Smooth muscle cell (in vitro differentiated cells): ENCODE results near the gene HTRA3. TPM values are rescaled to one million over a fixed set of nuclear protein-coding genes. Genes with fewer than 3 reads are reported as not detected.

Experiments used
- DNase-seq: peaks from one replicate; lab custom pipeline; 2025; ENCODE audit not compliant: unreplicated experiment; lab: John Stamatoyannopoulos, UW
- H2AFZ ChIP-seq: fragments of 200-600 bp; sonication (generic); 2 replicates; pipeline ENCODE4 v1.6.0; 2016; ENCODE audit warnings: antibody characterized with exemption, low read depth, mild to moderate bottlenecking
- H3F3A ChIP-seq: fragments of 200-600 bp; sonication (generic); 2 replicates; pipeline ENCODE4 v1.6.0; 2017; ENCODE audit warnings: antibody characterized with exemption, low read depth
- H3K27ac ChIP-seq: fragments of 200-600 bp; sonication (generic); 2 replicates; pipeline ENCODE4 v1.5.1; 2016; ENCODE audit warnings: low read depth, mild to moderate bottlenecking
- H3K27me3 ChIP-seq: fragments of 200-600 bp; sonication (generic); 2 replicates; pipeline ENCODE4 v1.6.1; 2016; ENCODE audit warnings: low read depth, mild to moderate bottlenecking
- H3K36me3 ChIP-seq: fragments of 200-600 bp; sonication (generic); 2 replicates; pipeline ENCODE4 v1.5.1; 2016; ENCODE audit warnings: low read depth
- H3K4me1 ChIP-seq: fragments of 200-600 bp; sonication (generic); 2 replicates; pipeline ENCODE4 v1.5.1; 2016; ENCODE audit warnings: low read depth
- H3K4me2 ChIP-seq: fragments of 200-600 bp; sonication (generic); 2 replicates; pipeline ENCODE4 v1.6.0; 2016; ENCODE audit warnings: mild to moderate bottlenecking
- H3K4me3 ChIP-seq: fragments of 200-600 bp; sonication (generic); 2 replicates; pipeline ENCODE4 v1.5.1; 2016; ENCODE audit warnings: mild to moderate bottlenecking
- H3K79me2 ChIP-seq: fragments of 200-600 bp; sonication (generic); 2 replicates; pipeline ENCODE4 v1.6.0; 2016; ENCODE audit warnings: low read depth, mild to moderate bottlenecking
- H3K9ac ChIP-seq: fragments of 200-600 bp; sonication (generic); 2 replicates; pipeline ENCODE4 v1.6.0; 2016; ENCODE audit warnings: low read depth
- H3K9me3 ChIP-seq: fragments of 200-600 bp; sonication (generic); replicated peaks from 2 replicates; pipeline ENCODE4 v1.5.1; 2016; ENCODE audit warnings: low read depth
- H4K20me1 ChIP-seq: fragments of 200-600 bp; sonication (generic); 2 replicates; pipeline ENCODE4 v1.6.0; 2016; ENCODE audit warnings: low read depth
- WGBS: methylation state at CpG from one replicate; pipeline ENCODE4 v1.1.7; 2016; ENCODE audit warnings: low lambda C conversion rate; 5-methylcytosine and 5-hydroxymethylcytosine counted together
- polyA plus RNA-seq: library from polyadenylated mRNA; unstranded; fragments of >200 nt; fragmentation: Nextera tagmentation; extraction: Ambion mirVana; gene quantifications from 2 replicates; pipeline ENCODE4 v1.2.1, GENCODE V29; 2016
- total RNA-seq: library from RNA; depleted of rRNA; stranded (reverse); fragments of >200 nt; gene quantifications from 2 replicates; pipeline ENCODE4 v1.2.3, GENCODE V29; 2014
- TF ChIP-seq, protein P1 (sequence below): fragments of 200-600 bp; sonication (generic); IDR thresholded peaks from 2 replicates; pipeline ENCODE4 v1.5.1; 2017; ENCODE audit warnings: borderline replicate concordance, mild to moderate bottlenecking, antibody characterized with exemption; ENCODE audit not compliant: insufficient read depth, poor library complexity, severe bottlenecking

Gene HTRA3
- total and polyA plus RNA-seq, 2 experiments from 2014 or later, result 77.7 to 227 TPM

DNA sequence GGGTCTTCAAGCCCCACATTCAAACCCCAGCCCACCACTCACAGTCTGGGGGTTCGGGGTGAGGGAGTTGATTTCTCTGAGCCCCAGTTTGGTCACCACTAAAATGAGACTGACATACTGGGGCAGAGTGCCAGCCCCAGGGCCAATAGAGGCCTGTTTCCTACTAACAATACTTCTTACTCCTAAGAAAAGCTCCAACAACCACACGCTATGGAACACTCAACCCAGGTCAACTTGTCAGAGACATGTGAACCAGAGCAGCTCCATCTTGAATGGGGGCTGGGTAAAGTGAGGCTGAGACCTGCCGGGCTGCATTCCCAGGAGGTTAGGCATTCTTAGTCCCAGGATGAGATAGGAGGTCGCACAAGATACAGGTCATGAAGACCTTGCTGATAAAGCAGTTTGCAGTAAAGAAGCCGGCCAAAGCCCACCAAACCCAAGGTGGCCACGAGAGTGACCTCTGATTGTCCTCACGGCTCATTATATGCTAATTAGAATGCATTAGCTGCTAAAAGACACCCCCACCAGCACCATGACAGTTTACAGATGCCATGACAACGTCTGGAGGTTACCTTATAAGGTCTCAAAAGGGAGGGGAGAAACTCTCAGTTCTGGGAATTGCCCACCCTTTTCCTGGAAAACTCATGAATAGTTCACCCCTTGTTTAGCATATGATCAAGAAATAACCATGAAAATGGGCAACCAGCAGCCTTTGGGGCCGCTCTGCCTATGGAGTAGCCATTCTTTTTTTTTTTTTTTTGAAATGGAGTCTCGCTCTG, 26.6 kb upstream of the HTRA3 start:
- no peak overlapping the region for H3K9ac ChIP-seq

DNA sequence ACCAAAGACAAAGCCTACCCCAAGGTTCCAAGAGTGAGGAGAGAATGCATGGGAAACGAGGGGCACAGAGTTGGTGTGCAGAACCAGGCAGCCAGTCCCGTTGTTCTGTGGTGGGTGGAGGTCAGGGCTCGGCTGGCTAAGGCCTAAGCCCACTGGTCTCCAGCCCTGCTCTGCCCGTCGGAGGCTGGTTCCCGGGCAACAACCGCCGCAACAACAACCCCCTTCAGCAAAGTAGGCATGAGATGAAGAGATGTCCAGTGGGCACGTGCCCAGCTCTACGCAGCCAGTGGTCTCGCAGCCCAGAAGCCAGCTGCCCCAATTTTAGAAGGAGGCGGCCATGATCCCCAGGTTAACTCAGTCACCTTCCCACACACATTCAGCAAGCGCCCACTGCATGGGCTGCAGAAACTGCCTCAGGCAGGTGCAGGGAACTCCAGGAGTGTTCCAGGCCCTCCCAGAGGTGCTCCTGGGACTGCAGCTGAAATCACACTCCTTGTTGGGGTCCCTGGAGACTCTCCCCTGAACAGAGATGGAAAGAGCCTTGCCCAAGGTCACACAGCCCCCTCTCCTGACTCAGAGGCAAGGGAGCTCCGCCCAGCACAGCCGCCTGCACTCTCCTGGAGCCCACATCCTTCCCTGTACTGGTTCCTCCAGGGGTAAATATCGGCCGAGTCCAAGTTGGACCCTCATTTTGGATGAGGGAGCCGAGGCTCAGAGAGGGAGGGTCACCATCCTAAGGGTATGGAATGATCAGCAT, 25.4 kb upstream of the HTRA3 start:
- Histone ChIP-seq H3K4me3 (no peak overlapping the region), H3K36me3 (no peaks in the 10 kb centered on the region), H2AFZ (no peak overlapping the region), H4K20me1 (no peaks in the 10 kb centered on the region), H3K9me3 (no peaks in the 10 kb centered on the region), H3K9ac (no peak overlapping the region), H3F3A (no peaks in the 10 kb centered on the region), H3K27me3 (no peaks in the 10 kb centered on the region), H3K4me2 (no peak overlapping the region), H3K27ac (no peak overlapping the region), H3K4me1 (peaks cover 7% of the 10 kb centered on the region), H3K79me2 (no peaks in the 10 kb centered on the region)
- DNase-seq, result no peak
- WGBS, result 98% methylated on average over 18 of the region's 18 CpGs
- TF ChIP-seq, protein P1, sequence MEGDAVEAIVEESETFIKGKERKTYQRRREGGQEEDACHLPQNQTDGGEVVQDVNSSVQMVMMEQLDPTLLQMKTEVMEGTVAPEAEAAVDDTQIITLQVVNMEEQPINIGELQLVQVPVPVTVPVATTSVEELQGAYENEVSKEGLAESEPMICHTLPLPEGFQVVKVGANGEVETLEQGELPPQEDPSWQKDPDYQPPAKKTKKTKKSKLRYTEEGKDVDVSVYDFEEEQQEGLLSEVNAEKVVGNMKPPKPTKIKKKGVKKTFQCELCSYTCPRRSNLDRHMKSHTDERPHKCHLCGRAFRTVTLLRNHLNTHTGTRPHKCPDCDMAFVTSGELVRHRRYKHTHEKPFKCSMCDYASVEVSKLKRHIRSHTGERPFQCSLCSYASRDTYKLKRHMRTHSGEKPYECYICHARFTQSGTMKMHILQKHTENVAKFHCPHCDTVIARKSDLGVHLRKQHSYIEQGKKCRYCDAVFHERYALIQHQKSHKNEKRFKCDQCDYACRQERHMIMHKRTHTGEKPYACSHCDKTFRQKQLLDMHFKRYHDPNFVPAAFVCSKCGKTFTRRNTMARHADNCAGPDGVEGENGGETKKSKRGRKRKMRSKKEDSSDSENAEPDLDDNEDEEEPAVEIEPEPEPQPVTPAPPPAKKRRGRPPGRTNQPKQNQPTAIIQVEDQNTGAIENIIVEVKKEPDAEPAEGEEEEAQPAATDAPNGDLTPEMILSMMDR, result no peak

More for the DNA sequence above, 26.6 kb upstream of the HTRA3 start:
- Histone ChIP-seq H3K36me3 (no peaks in the 10 kb centered on the region), H3K9me3 (no peaks in the 10 kb centered on the region), H3K4me1 (peaks cover 7% of the 10 kb centered on the region), H3F3A (no peaks in the 10 kb centered on the region), H3K27me3 (no peaks in the 10 kb centered on the region), H3K4me3 (no peak overlapping the region), H2AFZ (no peak overlapping the region), H3K4me2 (peak overlapping the region; percentile 73), H3K27ac (no peak overlapping the region), H3K79me2 (no peaks in the 10 kb centered on the region), H4K20me1 (no peaks in the 10 kb centered on the region)
- no peak for DNase-seq
- TF ChIP-seq, protein P1, result no peak
- WGBS, result 83% methylated on average over 10 of the region's 10 CpGs

DNA sequence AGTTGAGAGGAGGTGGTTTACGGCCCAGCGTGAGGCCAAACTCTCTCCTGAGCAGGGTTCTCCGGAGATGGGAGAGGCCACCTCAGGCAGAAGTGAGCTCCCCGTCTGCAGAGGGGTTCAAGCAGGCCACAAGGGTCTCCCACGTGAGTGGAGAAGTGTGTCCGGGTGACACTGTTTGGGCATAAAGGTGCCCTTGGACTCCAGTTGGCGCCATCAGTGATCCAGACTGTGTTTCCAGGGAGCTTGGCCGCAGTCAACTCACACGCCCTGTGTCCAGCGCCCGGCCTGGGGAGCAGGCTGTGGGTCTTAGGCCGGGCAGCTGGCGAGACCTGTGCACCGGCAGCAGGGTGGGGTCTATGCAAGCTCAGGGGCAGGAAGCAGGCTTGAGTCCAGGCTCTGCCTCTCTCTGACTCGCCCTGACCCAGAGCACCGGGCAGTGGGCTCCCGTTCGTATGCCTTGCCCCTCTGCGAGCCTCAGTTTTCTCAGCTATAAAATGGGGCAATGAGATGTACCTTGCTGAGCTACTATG, 24.6 kb upstream of the HTRA3 start:
- Histone ChIP-seq H4K20me1 (no peaks in the 10 kb centered on the region), H3K36me3 (no peaks in the 10 kb centered on the region), H3K27me3 (no peaks in the 10 kb centered on the region), H3K27ac (no peak overlapping the region), H3K4me2 (no peak overlapping the region), H3F3A (no peaks in the 10 kb centered on the region), H3K4me3 (no peak overlapping the region), H3K4me1 (peaks cover 7% of the 10 kb centered on the region), H3K9me3 (no peaks in the 10 kb centered on the region), H2AFZ (no peak overlapping the region), H3K9ac (no peak overlapping the region), H3K79me2 (no peaks in the 10 kb centered on the region)
- no peak for DNase-seq
- 97% methylated on average over 19 of the region's 19 CpGs for WGBS
- TF ChIP-seq, protein P1, result no peak
